ENCODE measurements around the gene TMEM106C. TPM values are rescaled to one million over a fixed set of nuclear protein-coding genes. Genes with fewer than 3 reads are reported as not detected.

Gene TMEM106C, protein sequence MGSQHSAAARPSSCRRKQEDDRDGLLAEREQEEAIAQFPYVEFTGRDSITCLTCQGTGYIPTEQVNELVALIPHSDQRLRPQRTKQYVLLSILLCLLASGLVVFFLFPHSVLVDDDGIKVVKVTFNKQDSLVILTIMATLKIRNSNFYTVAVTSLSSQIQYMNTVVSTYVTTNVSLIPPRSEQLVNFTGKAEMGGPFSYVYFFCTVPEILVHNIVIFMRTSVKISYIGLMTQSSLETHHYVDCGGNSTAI
- 62.0 and 104 TPM in 2 replicates for total RNA-seq

GRCh38 chr12:47963340-47964040 is at the start of gene TMEM106C:
Gene TMEM106C, plus strand, starts transcription at chr12:47963596. Its CDS starts 641 bp downstream, at chr12:47964237.

DNA sequence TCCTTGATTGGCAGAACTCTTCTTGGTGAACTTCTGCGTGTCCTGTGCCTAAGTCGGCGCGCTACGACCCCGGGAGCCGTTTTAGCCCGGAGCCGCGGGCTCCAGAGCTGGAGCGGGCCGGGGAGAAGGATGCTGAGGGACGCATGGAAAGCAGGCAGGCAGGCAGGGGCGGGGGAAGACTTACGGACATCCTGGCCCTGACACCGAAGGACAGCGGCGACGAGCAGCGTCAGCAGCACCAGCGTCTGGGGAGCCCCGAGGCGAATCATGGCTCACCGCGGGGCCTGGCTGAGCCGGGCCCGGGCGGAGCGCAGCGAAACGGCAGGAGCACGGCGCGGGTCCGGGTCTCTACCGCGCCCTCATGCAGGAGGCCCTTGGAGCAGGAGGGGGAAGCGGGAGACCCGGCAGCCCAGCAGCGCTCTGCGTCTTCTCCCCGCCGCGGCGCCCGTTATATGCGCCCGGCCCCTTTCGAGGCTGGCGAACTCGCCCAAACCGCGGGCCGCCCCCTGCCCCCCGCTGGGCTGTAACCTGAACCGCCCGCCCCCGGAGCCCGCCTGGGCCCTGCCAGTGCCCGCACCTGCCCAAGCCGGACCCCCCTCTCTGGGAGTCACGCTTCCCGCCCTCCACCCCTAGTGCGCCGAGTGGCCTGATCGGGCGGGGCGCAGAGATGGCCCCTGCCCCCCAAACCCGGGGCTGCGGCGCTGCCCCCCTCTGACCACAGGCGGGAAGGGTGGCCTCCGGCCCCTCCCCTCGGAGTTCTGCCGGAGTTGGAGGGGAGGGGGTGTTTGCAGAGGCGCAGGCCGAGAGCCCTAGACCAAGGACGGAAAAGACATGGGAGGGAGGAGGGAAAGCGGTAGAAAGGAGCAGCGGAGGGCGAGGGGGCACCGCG is 40.9 kb downstream of the TMEM106C start, which contains the start of gene COL2A1:
Gene COL2A1, minus strand, starts transcription at position 424 of the 889 bp plus-strand sequence. Its CDS starts 155 bp downstream, at position 269.

Other genes with a start within 250 kb of the TMEM106C start
- 0.13 TPM in 1 of 2 replicates, not detected in the other for gene ENDOU, start 238.1 kb upstream of the TMEM106C start, total RNA-seq
- 24.3 and 43.9 TPM in 2 replicates for gene RAPGEF3, start 204.7 kb upstream of the TMEM106C start, total RNA-seq
- gene SLC48A1, start 190.4 kb upstream of the TMEM106C start, total RNA-seq = 13.0 and 17.5 TPM in 2 replicates
- 85.6 and 92.7 TPM in 2 replicates for gene HDAC7, start 143.7 kb upstream of the TMEM106C start, total RNA-seq
- 0.80 and 1.1 TPM in 2 replicates for gene VDR, start 58.6 kb upstream of the TMEM106C start, total RNA-seq
- not detected in 2 replicates for gene COL2A1, start 40.9 kb downstream of the TMEM106C start, total RNA-seq
- gene SENP1, start 142.5 kb downstream of the TMEM106C start, total RNA-seq = 36.9 and 37.1 TPM in 2 replicates
- 70.7 and 73.5 TPM in 2 replicates for gene PFKM, start 155.8 kb downstream of the TMEM106C start, total RNA-seq
- 25.1 and 25.4 TPM in 2 replicates for gene ASB8, start 193.9 kb downstream of the TMEM106C start, total RNA-seq
- gene CCDC184, start 220.0 kb downstream of the TMEM106C start, total RNA-seq = 0.13 and 0.36 TPM in 2 replicates
- gene OR10AD1, start 239.7 kb downstream of the TMEM106C start, total RNA-seq = not detected in 2 replicates

All from thoracic aorta endothelial cell (primary cell).